MM.1S (cell line): ENCODE data around the gene SIGLEC11.

Experiments
- DNase-seq: peaks from one replicate; pipeline ENCODE4 v3.0.0-alpha.2; 2015
- H2AFZ ChIP-seq: fragments of 300-600 bp; sonication (generic); 2 replicates; pipeline ENCODE4 v1.6.0; 2016; ENCODE audit warnings: antibody characterized with exemption, low read length
- H3F3A ChIP-seq: fragments of 300-600 bp; sonication (generic); 2 replicates; pipeline ENCODE4 v1.6.1; 2016; ENCODE audit warnings: mild to moderate bottlenecking, antibody characterized with exemption, low read length, moderate library complexity, mixed read lengths; ENCODE audit not compliant: insufficient read depth
- H3K27ac ChIP-seq: fragments of 300-600 bp; sonication (generic); 2 replicates; pipeline ENCODE4 v1.5.1; 2016; ENCODE audit warnings: mild to moderate bottlenecking, low read length
- H3K27me3 ChIP-seq: fragments of 300-600 bp; sonication (generic); replicated peaks from 2 replicates; pipeline ENCODE4 v1.6.0; 2016; ENCODE audit warnings: low read length; ENCODE audit not compliant: insufficient read depth
- H3K36me3 ChIP-seq: fragments of 300-600 bp; sonication (generic); replicated peaks from 2 replicates; pipeline ENCODE4 v1.6.1; 2016; ENCODE audit warnings: mild to moderate bottlenecking, low read length, mixed read lengths; ENCODE audit not compliant: insufficient read depth
- H3K4me1 ChIP-seq: fragments of 300-600 bp; sonication (generic); 2 replicates; pipeline ENCODE4 v1.6.1; 2016; ENCODE audit warnings: low read length, mixed read lengths
- H3K4me2 ChIP-seq: fragments of 300-600 bp; sonication (generic); 2 replicates; pipeline ENCODE4 v1.6.0; 2016; ENCODE audit warnings: low read depth, low read length
- H3K4me3 ChIP-seq: fragments of 300-600 bp; sonication (generic); 2 replicates; pipeline ENCODE4 v1.5.1; 2016; ENCODE audit warnings: low read length, mixed read lengths
- H3K79me2 ChIP-seq: fragments of 300-600 bp; sonication (generic); 2 replicates; pipeline ENCODE4 v1.6.1; 2016; ENCODE audit warnings: mixed run types, low read length, mixed read lengths
- H3K9ac ChIP-seq: fragments of 300-600 bp; sonication (generic); 2 replicates; pipeline ENCODE4 v1.6.1; 2016; ENCODE audit warnings: low read length, mixed read lengths
- H3K9me2 ChIP-seq: fragments of 300-600 bp; sonication (generic); replicated peaks from 2 replicates; pipeline ENCODE4 v1.6.1; 2016; ENCODE audit warnings: mild to moderate bottlenecking, low read length, mixed read lengths; ENCODE audit not compliant: insufficient read depth
- H3K9me3 ChIP-seq: fragments of 300-600 bp; sonication (generic); replicated peaks from 2 replicates; pipeline ENCODE4 v1.6.1; 2016; ENCODE audit warnings: mild to moderate bottlenecking, low read length, mixed read lengths; ENCODE audit not compliant: insufficient read depth
- H4K20me1 ChIP-seq: fragments of 300-600 bp; sonication (generic); 2 replicates; pipeline ENCODE4 v1.6.1; 2016; ENCODE audit warnings: mild to moderate bottlenecking, low read length, moderate library complexity, mixed read lengths; ENCODE audit not compliant: insufficient read depth
- CTCF ChIP-seq: fragments of 300-600 bp; sonication (generic); IDR thresholded peaks from 2 replicates; pipeline ENCODE4 v1.5.1; 2016; ENCODE audit warnings: antibody characterized with exemption, low read length, mixed read lengths
- EZH2 ChIP-seq: fragments of 300-600 bp; sonication (generic); optimal IDR thresholded peaks from 2 replicates; pipeline ENCODE3; 2017; ENCODE audit warnings: low read depth, mild to moderate bottlenecking, antibody characterized with exemption, low read length, mixed read lengths
- EZH2phosphoT487 ChIP-seq: fragments of 300-600 bp; sonication (generic); IDR thresholded peaks from 2 replicates; pipeline ENCODE4 v1.6.1; 2018; ENCODE audit warnings: antibody characterized with exemption, low read length

The SIGLEC11 gene

DNA sequence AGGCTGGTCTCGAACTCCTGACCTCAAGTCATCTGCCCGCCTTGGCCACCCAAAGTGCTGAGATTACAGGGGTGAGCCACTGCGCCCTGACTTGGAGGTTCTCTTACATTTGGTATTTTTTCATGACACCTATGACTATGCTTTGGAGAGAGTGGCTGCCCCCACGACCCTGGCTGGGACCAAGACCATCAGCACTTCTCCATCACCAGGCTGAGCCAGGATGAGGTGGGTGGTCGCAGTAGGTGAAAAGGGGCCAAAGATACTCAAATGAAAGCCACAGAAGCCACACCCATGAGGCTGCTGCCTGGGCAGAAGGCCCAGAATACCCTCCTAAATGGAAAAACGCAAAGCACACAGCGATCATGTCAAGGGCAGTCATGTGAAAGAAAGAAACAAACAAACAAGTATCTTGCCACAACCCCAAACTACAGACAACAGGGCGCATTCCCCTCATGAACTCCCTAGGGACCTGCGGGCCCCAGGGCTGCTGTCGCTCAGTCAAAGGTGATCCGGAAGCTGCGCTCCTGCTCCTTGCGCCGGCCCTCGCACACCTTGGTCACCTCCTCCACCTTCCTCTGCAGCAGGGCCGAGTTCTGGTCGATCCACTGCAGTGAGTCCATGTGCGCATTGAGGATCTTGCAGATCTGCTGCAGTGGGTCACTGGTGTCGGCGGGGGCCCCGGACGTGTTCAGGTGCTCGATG is 53.1 kb downstream of the SIGLEC11 start:
- Histone ChIP-seq H3K27ac (no peak overlapping the region), H3K9me2 (no peaks in the 10 kb centered on the region), H3K9me3 (no peaks in the 10 kb centered on the region), H3K36me3 (peaks cover 12% of the 10 kb centered on the region; the same call in 1 of the 2 replicates), H4K20me1 (peaks cover 6% of the 10 kb centered on the region; the same call in 1 of the 2 replicates), H3K27me3 (no peaks in the 10 kb centered on the region), H3K9ac (no peak overlapping the region), H3K4me2 (no peak overlapping the region), H3K4me1 (no peaks in the 10 kb centered on the region), H3F3A (peaks cover 6% of the 10 kb centered on the region; the same call in 1 of the 2 replicates), H3K79me2 (peaks cover 45% of the 10 kb centered on the region), H3K4me3 (no peak overlapping the region), H2AFZ (no peak overlapping the region)
- no peak for DNase-seq
- TF ChIP-seq EZH2 (no peak), EZH2phosphoT487 (no peak), CTCF (no peak)

- Histone ChIP-seq H3K4me1 (no peaks in the 10 kb centered on the region), H2AFZ (no peak overlapping the region), H3K9ac (no peak overlapping the region), H3K79me2 (peaks cover 40% of the 10 kb centered on the region), H3K9me3 (no peaks in the 10 kb centered on the region), H3K27me3 (no peaks in the 10 kb centered on the region), H3K27ac (no peak overlapping the region), H3K4me3 (no peak overlapping the region), H3K4me2 (no peak overlapping the region), H3K9me2 (no peaks in the 10 kb centered on the region), H3K36me3 (peaks cover 12% of the 10 kb centered on the region; the same call in 1 of the 2 replicates), H4K20me1 (peaks cover 6% of the 10 kb centered on the region; the same call in 1 of the 2 replicates), H3F3A (peaks cover 6% of the 10 kb centered on the region; the same call in 1 of the 2 replicates)
- TF ChIP-seq CTCF (no peak), EZH2 (no peak), EZH2phosphoT487 (no peak)
- no peak for DNase-seq
Observed at GRCh38 chr19:49906879-49907564, 54.0 kb downstream of the SIGLEC11 start.

GRCh38 chr19:49904136-49904535 is 56.8 kb downstream of the SIGLEC11 start:
- Histone ChIP-seq H4K20me1 (peaks cover 6% of the 10 kb centered on the region; the same call in 1 of the 2 replicates), H3K9ac (no peak overlapping the region), H3K9me2 (no peaks in the 10 kb centered on the region), H3K27me3 (no peaks in the 10 kb centered on the region), H3K4me3 (no peak overlapping the region), H2AFZ (no peak overlapping the region), H3K4me2 (no peak overlapping the region), H3K9me3 (no peaks in the 10 kb centered on the region), H3K79me2 (peaks cover 16% of the 10 kb centered on the region), H3K36me3 (peaks cover 12% of the 10 kb centered on the region; the same call in 1 of the 2 replicates), H3K27ac (no peak overlapping the region), H3F3A (peaks cover 6% of the 10 kb centered on the region; the same call in 1 of the 2 replicates), H3K4me1 (no peaks in the 10 kb centered on the region)
- DNase-seq = no peak
- no peak for TF ChIP-seq EZH2
- TF ChIP-seq EZH2phosphoT487 = no peak
- no peak for TF ChIP-seq CTCF
